ENCODE data around the gene PEX5.

PEX5 gene

DNA sequence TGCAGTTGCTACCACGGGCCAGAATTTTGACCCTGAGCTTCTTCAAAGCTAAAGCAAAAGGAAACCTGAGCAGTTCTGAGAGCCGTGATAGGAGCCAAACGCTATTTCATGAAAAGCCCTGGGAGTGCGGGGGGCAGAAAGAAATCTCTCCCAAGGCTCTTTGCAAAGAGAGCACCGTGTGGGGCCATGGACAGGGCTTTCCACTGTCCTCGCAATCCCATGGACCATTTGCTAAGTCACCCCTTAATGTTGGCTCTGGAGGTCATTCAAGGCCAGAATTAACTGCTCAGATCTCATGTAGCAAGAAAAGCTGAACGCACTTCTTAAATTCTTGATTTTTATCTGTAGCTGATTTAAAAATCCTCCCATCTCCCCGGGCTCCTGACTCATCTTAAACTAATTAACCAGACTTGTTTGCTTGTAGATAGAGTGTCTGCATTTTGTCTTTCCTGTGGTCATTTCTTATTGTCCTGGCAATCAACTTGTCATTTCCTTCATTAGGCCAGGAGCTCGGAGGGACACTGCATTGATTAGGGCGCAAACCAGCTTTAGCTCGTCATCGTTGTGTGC, 34.5 kb upstream of the PEX5 start:
- Mint-ChIP-seq H3K27me3 (no peaks in the 10 kb centered on the region), H3K4me1 (ENCODE audit: low read depth) (no peaks in the 10 kb centered on the region), H3K9me3 (no peaks in the 10 kb centered on the region), H3K36me3 (ENCODE audit: low read depth) (peaks cover 60% of the 10 kb centered on the region), H3K4me3 (no peak overlapping the region), H3K27ac (no peak overlapping the region)
- DNase-seq = no peak

DNA sequence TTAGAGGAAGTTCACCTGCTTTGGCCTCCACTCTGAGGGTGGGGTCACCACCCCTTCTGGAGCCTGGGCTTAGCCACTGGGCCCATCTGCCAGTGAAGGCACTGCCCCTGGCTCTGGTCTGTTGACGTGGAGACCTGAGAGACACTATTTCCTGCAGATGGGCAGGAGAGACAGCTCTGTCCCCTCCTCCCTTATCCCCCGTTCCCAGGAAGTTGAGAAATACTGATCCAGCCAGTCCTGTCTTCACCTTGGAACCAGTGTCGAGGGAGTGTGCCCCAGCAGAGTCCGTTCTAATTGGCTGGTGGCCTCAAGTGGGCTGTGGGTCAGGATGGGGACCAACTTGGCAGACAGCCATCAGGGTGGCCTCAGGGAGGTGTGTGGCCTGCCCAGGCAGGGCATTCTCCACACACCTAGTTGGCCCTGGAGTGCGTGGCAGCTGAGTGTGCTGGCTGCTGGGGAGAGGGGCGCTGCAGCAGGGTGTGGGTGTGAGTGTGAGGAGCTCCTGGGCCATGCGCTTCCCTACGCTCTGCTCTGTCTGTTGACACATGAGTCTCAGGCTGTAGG, 33.9 kb upstream of the PEX5 start:
- no peaks in the 10 kb centered on the region for H3K9me3 Mint-ChIP-seq
- peaks cover 55% of the 10 kb centered on the region for H3K36me3 Mint-ChIP-seq (ENCODE audit: low read depth)
- H3K27me3 Mint-ChIP-seq = no peaks in the 10 kb centered on the region
- peaks cover 2% of the 10 kb centered on the region for H3K4me1 Mint-ChIP-seq (ENCODE audit: low read depth)
- DNase-seq = no peak
- no peak overlapping the region for H3K27ac Mint-ChIP-seq
- H3K4me3 Mint-ChIP-seq = no peak overlapping the region

DNA sequence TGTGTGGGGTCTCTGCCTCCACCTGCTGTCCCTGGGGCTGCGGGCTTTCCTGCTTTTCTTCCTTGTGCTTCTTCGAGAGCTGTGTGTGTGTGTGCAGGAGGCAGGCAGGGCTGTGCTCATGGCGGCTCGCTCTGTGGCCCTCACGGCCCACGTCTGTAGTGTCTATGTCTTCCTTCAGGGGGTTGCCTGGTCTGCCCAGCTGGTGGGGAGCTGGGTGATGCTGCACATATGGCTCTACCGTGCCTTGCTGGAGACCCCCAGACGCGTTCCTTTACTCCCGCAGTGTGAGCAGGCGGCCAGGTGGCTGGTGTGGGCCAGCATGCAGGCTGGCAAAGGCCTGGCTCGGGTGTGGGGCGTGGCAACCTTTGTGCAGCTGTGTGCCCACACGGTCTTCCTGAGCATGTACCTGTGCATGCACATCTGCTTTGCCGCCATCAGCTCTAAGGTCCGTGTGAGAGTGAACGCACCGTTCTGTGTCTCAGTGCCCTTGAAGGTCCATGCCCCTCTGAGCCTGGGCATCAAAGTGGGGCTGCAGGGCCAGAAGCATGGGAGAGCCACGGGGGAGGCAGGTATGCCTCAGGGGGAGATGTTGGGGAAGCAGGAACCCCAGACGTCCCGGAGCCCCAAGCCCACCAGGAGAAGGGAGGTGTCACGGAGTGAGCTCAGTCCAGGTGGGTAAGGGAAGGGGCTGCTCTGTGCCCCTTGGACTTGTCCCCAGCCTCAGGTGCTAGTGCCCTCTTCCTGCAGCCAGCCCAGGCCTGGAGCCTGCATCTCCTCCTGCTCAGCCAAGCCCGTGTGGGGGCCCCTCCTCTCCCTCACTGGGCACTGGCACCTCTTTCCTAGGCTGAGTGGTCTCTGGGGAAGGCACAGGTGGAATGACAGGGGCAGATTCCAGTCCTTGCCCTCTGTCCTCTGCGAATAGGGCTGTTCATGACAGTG, 33.0 kb upstream of the PEX5 start:
- no peaks in the 10 kb centered on the region for H3K9me3 Mint-ChIP-seq
- no peaks in the 10 kb centered on the region for H3K27me3 Mint-ChIP-seq
- H3K36me3 Mint-ChIP-seq (ENCODE audit: low read depth) = peaks cover 48% of the 10 kb centered on the region
- H3K4me1 Mint-ChIP-seq (ENCODE audit: low read depth) = peaks cover 2% of the 10 kb centered on the region
- no peak for DNase-seq
- no peak overlapping the region for H3K4me3 Mint-ChIP-seq
- no peak overlapping the region for H3K27ac Mint-ChIP-seq

DNA sequence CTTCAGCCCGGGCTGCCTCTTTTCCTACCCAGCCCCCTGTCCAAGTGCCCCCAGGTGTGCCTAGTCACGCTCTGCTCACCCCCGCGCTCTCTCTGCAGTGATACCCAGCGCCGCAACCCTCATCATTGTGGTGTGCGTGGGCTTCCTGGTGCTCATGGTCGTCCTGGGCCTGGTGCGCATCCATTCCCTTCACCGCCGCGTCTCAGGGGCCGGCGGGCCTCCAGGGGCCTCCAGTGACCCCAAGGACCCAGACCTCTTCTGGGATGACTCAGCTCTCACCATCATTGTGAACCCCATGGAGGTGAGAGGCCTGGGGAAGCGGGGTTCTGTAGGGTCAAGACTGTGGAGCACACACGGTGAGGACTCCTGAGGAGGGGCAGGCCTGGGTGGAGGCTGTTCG, 32.1 kb upstream of the PEX5 start:
- peaks cover 43% of the 10 kb centered on the region for H3K36me3 Mint-ChIP-seq (ENCODE audit: low read depth)
- H3K4me3 Mint-ChIP-seq = no peak overlapping the region
- peaks cover 2% of the 10 kb centered on the region for H3K4me1 Mint-ChIP-seq (ENCODE audit: low read depth)
- no peak for DNase-seq
- H3K27ac Mint-ChIP-seq = no peak overlapping the region
- peaks cover under 1% of the 10 kb centered on the region for H3K27me3 Mint-ChIP-seq
- no peaks in the 10 kb centered on the region for H3K9me3 Mint-ChIP-seq

DNA sequence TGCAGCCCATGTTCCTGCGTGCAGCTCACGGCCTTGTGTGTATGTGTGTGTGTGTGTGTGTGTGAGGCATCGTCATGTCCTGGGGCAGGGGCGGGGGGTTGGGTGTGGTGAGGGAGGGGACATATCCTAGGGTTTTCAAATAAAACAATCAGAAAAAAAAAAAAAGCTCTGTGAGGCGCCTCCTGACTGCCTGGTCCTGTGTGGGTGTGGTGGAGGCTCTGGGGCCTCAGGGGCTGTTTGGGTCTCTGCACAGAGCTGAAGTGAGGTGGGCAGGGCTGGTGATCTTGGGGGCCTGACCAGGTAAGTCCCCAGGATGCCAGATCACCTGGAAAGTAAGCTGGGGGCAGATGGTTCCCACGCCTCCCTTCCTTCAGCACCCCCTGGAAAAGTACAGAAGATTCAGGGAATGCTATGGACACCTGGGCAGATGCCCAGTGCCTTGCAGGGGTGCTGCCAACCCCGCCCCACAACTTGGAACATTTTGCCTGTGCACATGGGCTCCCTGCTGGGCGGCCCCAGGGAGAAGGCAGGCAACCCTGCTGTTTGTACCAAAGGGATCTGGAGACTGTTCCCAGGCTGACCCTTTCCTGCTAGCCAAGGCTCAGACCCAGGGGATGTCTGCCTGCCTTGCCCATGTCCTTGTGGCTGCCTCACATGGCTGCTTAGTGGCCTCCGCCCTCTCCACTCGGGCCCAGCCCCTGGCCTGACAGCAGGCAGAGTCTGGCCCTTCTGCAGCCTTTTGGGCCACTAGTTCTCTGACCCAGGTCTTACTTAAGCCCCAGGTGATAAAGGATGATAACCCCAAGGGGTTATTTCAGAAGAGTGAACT, 30.5 kb upstream of the PEX5 start:
- no peak overlapping the region for H3K4me3 Mint-ChIP-seq
- peaks cover 34% of the 10 kb centered on the region for H3K36me3 Mint-ChIP-seq (ENCODE audit: low read depth)
- H3K4me1 Mint-ChIP-seq (ENCODE audit: low read depth) = peaks cover 12% of the 10 kb centered on the region
- no peak overlapping the region for H3K27ac Mint-ChIP-seq
- peaks cover 8% of the 10 kb centered on the region for H3K27me3 Mint-ChIP-seq
- DNase-seq = no peak
- H3K9me3 Mint-ChIP-seq = no peaks in the 10 kb centered on the region

DNA sequence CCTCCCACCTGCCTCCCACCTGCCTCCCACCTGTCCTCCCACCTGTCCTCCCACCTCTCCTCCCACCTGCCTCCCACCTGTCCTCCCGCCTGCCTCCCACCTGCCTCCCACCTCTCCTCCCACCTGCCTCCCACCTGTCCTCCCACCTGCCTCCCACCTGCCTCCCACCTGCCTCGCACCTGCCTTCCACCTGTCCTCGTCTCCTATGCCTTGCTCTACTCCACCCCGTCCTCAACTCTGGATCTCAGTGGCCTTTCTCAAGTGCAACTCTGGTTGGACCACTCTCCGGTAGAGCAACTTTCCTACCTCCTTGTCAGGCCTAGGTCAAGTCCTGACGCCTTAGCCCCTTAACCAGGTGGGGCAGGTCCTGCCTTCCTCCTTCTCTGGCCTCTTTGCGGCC, 29.3 kb upstream of the PEX5 start:
- H3K4me3 Mint-ChIP-seq = no peak overlapping the region
- peaks cover 12% of the 10 kb centered on the region for H3K4me1 Mint-ChIP-seq (ENCODE audit: low read depth)
- DNase-seq = no peak
- H3K27ac Mint-ChIP-seq = no peak overlapping the region
- H3K27me3 Mint-ChIP-seq = peaks cover 8% of the 10 kb centered on the region
- peaks cover 24% of the 10 kb centered on the region for H3K36me3 Mint-ChIP-seq (ENCODE audit: low read depth)
- H3K9me3 Mint-ChIP-seq = no peaks in the 10 kb centered on the region

DNA sequence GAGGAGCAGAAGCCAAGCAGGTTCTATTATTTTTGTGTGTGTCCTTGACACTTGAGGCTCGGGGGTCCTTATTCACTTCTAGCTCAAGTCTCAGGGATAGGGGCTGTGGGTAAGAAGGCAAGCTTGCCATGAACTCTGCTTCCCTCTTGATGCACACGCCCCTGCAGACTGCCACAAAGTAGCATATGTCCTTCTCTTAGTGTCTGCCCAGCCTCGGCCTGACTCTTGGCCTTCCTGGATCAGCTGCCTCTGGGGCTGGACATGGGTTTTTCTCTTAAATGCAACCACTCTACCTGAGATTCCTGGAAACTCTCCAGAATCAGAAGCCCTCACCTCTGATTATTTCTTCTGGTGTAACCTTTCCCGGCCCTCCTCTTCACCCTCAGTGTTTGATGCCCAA, 28.2 kb upstream of the PEX5 start:
- Mint-ChIP-seq H3K36me3 (ENCODE audit: low read depth) (peaks cover 13% of the 10 kb centered on the region), H3K27me3 (peaks cover 8% of the 10 kb centered on the region), H3K4me1 (ENCODE audit: low read depth) (peaks cover 12% of the 10 kb centered on the region), H3K9me3 (no peaks in the 10 kb centered on the region), H3K27ac (no peak overlapping the region), H3K4me3 (no peak overlapping the region)
- no peak for DNase-seq

DNA sequence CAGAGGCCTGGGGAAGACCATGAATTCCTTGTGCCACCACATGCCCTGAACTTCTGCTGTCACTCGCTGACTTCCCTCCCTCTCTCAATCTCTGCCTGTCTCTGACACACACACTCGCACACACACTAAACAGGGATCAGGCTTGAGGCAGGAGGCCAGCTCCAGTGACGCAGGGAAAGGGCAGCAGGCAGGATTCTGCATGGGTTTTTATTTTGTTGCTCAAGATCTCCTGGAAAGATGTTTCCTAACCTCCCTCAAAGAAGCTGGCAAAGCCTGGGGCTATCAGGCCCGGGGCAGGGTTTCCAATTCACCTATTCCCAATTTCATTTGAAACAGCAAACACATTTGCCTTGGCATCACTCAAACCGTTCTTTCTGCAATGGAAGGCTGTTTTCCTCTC, 27.7 kb upstream of the PEX5 start:
- H3K27ac Mint-ChIP-seq = no peak overlapping the region
- no peak for DNase-seq
- peaks cover 10% of the 10 kb centered on the region for H3K36me3 Mint-ChIP-seq (ENCODE audit: low read depth)
- no peaks in the 10 kb centered on the region for H3K9me3 Mint-ChIP-seq
- no peak overlapping the region for H3K4me3 Mint-ChIP-seq
- H3K4me1 Mint-ChIP-seq (ENCODE audit: low read depth) = peaks cover 12% of the 10 kb centered on the region
- peaks cover 12% of the 10 kb centered on the region for H3K27me3 Mint-ChIP-seq

DNA sequence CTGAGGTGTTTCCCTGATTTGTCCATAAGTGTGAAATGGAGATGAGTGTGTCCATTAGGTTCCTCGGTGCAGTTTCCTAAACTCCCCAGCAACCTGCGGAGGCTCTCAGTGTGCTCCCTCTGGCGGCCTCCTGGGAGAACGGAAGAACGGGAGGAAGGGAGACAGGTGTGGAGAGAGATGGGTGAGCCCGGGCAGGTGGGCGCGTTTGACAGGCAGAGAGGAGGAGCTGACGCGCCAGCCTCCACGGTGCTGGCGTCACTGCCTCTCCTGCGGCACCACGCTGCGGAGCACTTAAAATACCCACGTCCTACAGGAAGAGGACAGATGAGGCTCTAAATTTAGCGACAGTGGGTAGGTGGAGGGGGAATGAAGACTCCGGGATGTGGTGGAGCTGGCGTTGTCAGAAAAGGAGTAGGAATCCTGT, 26.8 kb upstream of the PEX5 start:
- peak; percentile 40 for DNase-seq

DNA sequence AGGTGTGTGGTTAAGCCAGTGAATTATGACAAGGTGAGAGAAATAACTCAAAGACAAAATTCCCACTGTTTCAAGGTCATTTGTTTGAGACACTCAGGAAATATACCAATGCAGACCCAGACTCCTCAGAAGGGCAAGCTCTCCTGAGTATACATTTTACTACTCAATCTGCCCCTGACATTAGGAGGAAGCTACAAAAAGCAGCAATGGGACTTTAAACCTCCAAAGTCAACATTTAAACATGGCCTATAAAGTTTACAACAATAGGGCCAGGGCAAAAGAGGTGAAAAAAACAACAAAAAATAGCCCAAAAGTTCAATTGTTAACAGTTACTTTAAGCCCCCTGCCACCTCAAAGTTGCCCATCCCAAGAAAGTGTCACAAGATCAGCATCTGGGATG, 19.5 kb upstream of the PEX5 start:
- Mint-ChIP-seq H3K27me3 (peaks cover 33% of the 10 kb centered on the region), H3K4me3 (no peak overlapping the region), H3K27ac (no peak overlapping the region), H3K4me1 (ENCODE audit: low read depth) (no peaks in the 10 kb centered on the region), H3K9me3 (peaks cover 24% of the 10 kb centered on the region), H3K36me3 (ENCODE audit: low read depth) (peaks cover 2% of the 10 kb centered on the region)
- no peak for DNase-seq

More for the DNA sequence above, 26.8 kb upstream of the PEX5 start:
- no peak overlapping the region for H3K4me3 Mint-ChIP-seq
- H3K27me3 Mint-ChIP-seq = peaks cover 13% of the 10 kb centered on the region
- peaks cover 12% of the 10 kb centered on the region for H3K4me1 Mint-ChIP-seq (ENCODE audit: low read depth)
- peaks cover 5% of the 10 kb centered on the region for H3K9me3 Mint-ChIP-seq
- no peak overlapping the region for H3K27ac Mint-ChIP-seq
- peaks cover 4% of the 10 kb centered on the region for H3K36me3 Mint-ChIP-seq (ENCODE audit: low read depth)

DNA sequence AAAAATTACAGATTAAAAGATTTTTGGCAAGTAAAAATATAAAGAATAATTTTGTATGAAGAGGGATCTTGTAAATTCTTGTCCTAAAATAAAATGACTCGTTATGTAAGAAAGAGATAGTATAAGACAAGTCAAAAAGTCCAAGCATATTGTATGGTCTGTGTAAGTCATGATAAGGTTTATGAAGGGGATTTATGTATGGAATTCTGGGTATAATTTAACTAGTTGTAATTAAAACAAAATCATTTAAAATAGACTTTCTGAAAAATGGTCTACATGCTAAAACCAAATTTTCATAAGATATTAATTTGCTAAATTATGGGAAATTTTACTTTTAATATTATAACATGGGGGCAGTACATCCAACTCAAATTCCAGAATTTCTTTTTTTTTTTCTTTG, 17.6 kb upstream of the PEX5 start:
- DNase-seq = no peak
- Mint-ChIP-seq H3K4me3 (no peak overlapping the region), H3K9me3 (peaks cover 27% of the 10 kb centered on the region), H3K36me3 (ENCODE audit: low read depth) (peaks cover 2% of the 10 kb centered on the region), H3K27me3 (peaks cover 42% of the 10 kb centered on the region), H3K27ac (no peak overlapping the region), H3K4me1 (ENCODE audit: low read depth) (no peaks in the 10 kb centered on the region)

DNA sequence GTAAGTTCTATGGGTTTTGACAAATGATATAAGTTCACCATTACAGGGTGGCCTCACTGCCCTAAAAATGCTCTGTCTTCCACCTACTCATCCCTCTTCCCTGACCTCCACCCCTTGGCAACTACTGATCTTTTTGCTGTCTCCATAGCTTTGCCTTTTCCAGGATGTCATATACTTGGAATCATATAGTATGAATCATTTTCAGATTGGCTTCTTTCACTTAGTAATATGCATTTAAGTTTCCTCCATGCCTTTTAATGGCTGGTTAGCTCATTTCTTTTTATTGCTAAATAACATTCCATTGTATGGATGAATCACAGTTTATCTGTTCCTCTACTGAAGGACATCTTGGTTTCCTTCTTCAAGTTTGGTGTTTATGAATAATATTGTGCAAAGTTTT, 14.0 kb upstream of the PEX5 start:
- H3K36me3 Mint-ChIP-seq (ENCODE audit: low read depth) = no peaks in the 10 kb centered on the region
- H3K4me1 Mint-ChIP-seq (ENCODE audit: low read depth) = no peaks in the 10 kb centered on the region
- no peak overlapping the region for H3K4me3 Mint-ChIP-seq
- DNase-seq = no peak
- H3K27ac Mint-ChIP-seq = no peak overlapping the region
- peaks cover 48% of the 10 kb centered on the region for H3K27me3 Mint-ChIP-seq
- H3K9me3 Mint-ChIP-seq = peaks cover 9% of the 10 kb centered on the region

DNA sequence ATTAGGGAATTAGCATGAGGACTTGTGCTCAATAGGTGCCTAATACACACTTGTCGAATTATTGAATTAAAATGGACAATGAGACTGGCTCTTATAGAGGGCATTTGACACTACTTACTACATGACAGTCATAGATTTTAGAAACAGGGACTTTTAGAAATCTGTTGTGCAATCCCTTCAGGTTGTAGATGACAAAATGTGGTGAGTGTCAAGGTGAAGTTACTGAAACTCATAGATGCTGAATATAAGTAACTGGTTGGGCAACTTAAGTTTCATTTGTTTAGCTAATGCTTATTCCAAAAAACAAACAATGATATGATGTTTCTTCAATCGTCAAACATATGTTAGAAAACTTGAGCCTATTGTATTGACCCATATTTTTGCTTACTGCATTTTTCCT, 12.9 kb upstream of the PEX5 start:
- Mint-ChIP-seq H3K9me3 (peaks cover 9% of the 10 kb centered on the region), H3K36me3 (ENCODE audit: low read depth) (no peaks in the 10 kb centered on the region), H3K4me1 (ENCODE audit: low read depth) (no peaks in the 10 kb centered on the region), H3K27me3 (peaks cover 53% of the 10 kb centered on the region), H3K4me3 (no peak overlapping the region), H3K27ac (no peak overlapping the region)
- DNase-seq = no peak

DNA sequence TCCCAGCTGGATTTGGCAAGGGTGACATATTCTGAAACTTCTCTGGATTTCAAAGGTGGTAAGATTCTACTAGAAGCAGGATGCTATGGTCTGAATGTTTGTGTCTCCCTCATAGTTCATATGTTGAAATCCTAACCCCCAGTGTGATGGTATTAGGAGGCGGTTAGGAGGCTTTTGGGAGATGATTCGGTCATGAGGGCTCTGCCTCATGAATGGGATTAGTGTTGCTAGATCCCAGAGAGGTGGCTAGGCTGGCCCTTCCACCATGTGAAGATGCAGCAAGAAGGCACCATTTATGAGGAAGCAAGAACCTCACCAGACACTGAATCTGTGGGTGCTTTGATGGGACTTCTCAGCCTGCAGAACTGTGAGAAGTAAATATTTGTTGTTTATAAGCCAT, 11.0 kb upstream of the PEX5 start:
- Mint-ChIP-seq H3K36me3 (ENCODE audit: low read depth) (no peaks in the 10 kb centered on the region), H3K27ac (no peak overlapping the region), H3K27me3 (peaks cover 48% of the 10 kb centered on the region), H3K9me3 (peaks cover 3% of the 10 kb centered on the region), H3K4me3 (no peak overlapping the region), H3K4me1 (ENCODE audit: low read depth) (no peaks in the 10 kb centered on the region)
- DNase-seq = no peak
